Effector CD8-positive, alpha-beta T cell (primary cell): Measurements from ENCODE around the gene PAFAH1B1.
"Not testable (repeated sequence)": the region's sequence is repeated elsewhere in the genome, so short reads cannot be mapped to it uniquely, and the experiment has no call there.

Experiments
- DNase-seq: peaks from one replicate; lab custom pipeline; 2025; lab: John Stamatoyannopoulos, UW
- total RNA-seq, 4 experiments: gene quantifications; one replicate each; lab custom pipeline; 2026; lab: John Stamatoyannopoulos, UW

PAFAH1B1 gene
- total RNA-seq = 210 to 365 (median 295) reads per million in 4 experiments

DNA sequence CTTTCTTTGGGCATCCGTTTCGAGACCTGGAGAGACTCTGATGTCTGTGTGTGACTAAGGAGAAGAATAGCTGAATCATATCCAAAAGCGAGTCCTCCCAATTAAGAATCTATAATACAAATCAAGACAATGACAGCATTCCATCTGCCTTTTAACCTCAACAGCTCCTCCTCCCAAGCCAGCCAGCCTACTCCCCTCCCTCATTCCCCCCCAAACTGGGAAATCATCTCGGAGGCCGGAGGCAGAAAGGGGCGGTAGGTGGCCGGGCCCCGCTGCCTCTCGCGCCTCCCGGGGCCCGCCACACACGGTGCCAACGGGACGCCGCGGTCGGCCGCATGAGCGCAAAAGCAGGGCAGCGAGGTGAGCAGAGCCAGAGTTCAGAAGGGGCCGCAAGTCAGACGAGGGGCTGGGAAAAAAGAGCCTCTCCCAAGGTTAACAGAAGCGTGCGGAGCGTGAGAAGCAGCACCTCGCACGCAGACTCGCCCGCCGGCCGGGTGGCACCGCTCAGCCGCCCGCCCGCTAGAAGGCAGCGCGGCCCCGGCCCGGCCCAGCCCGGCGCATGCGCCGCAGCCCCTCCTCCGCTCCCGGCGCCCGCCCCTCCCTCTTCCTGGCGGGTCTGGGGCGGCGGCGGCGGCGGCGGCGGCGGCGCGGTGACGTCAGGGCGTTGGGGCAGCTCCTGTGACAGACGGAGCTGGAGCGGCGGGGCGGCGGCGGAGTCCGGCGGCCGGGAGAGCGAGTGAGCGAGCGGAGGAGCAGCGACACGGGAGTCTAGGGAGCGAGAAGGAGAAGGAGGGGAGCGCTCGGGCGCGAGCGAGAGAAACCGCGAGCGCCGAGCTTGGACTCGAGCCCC is at the start of gene PAFAH1B1:
Gene PAFAH1B1 (plus strand): TSS at position 684 of the 850 bp plus-strand sequence. CDS start 44,635 bp downstream, outside the sequence.
- DNase-seq = peak; percentile 84

GRCh38 chr17:2545393-2545792 is 48.1 kb upstream of the PAFAH1B1 start:
- no peak for DNase-seq

GRCh38 chr17:2547176-2547575 is 46.3 kb upstream of the PAFAH1B1 start:
- no peak for DNase-seq

DNA sequence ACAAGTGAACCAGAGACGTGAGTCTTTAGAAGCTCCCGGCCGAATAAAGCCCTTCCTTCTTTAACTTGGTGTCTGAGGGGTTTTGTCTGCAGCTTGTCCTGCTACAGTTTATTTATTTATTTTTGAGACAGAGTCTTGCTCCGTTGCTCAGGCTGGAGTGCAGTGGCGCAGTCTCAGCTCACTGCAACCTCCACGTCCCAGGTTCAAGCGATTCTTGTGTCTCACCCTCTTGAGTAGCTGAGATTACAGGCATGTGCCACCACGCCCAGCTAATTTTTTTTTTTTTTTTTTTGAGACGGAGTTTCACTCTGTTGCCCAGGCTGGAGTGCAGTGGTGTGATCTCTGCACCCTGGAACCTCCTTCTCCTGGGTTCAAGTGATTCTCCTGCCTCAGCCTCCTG is 45.4 kb upstream of the PAFAH1B1 start:
- not testable (repeated sequence) for DNase-seq

GRCh38 chr17:2549392-2550211 is 43.9 kb upstream of the PAFAH1B1 start:
- no peak for DNase-seq

DNA sequence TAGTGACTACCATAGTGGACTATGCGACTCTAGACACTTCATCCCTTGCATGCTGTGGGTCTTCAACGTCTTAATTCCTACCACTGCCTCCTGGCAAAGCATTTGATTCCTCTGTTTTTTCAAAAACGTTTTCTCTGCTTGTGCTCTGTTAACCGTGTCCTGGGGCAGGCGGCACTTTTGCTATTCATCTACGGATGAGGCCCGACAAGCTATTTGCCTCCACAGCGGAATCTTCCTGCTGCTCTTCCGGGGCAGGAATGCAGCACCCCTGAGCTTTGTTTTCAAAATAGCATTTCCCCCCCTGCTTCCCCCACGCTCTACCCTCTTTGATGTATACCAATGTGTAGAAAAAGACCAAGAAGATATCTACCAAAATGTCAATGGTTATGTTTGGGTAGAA is 42.0 kb upstream of the PAFAH1B1 start:
- no peak for DNase-seq

- no peak for DNase-seq
Observed at GRCh38 chr17:2551928-2552327, 41.5 kb upstream of the PAFAH1B1 start.

GRCh38 chr17:2560658-2561057 is 32.8 kb upstream of the PAFAH1B1 start:
- no peak for DNase-seq

- no peak for DNase-seq
Observed at GRCh38 chr17:2562162-2562858, 31.1 kb upstream of the PAFAH1B1 start.

- DNase-seq = no peak
Observed at GRCh38 chr17:2563061-2563460, 30.4 kb upstream of the PAFAH1B1 start.

DNA sequence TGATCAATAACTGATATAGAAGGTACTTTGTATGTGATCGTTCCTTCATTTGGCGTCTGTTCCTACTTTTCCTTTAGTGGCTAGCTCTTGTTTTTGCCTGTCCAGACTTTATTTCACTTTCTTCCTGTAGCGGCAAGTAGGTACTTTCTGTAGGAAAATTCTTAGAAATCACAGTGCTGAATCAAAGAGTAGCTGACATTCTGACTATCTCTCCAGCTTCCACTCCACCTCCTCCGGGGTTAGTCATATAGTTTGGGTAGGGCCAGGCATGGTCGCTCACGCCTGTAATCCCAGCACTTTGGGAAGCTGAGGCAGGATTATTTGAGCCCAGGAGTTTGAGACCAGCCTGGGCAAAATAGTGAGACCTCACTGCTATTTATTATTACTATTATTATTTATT is 29.9 kb upstream of the PAFAH1B1 start:
- no peak for DNase-seq

- DNase-seq = no peak
Observed at GRCh38 chr17:2564877-2565276, 28.6 kb upstream of the PAFAH1B1 start.

GRCh38 chr17:2566056-2566455 is 27.4 kb upstream of the PAFAH1B1 start:
- DNase-seq = no peak

- no peak for DNase-seq
Observed at GRCh38 chr17:2571523-2572303, 21.7 kb upstream of the PAFAH1B1 start.

DNA sequence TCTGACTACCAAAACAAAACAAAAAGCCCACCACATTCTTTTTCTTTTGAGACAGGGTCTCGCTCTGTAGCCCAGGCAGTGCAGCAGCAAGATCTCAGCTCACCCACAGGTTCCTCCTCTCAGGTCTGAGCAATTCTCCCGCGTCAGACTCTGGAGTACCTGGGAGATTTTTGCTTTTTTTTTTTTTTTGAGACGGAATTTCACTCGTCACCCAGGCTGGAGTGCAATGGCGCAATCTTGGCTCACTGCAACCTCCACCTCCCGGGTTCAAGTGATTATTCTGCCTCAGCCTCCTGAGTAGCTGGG is 21.2 kb upstream of the PAFAH1B1 start:
- not testable (repeated sequence) for DNase-seq

DNA sequence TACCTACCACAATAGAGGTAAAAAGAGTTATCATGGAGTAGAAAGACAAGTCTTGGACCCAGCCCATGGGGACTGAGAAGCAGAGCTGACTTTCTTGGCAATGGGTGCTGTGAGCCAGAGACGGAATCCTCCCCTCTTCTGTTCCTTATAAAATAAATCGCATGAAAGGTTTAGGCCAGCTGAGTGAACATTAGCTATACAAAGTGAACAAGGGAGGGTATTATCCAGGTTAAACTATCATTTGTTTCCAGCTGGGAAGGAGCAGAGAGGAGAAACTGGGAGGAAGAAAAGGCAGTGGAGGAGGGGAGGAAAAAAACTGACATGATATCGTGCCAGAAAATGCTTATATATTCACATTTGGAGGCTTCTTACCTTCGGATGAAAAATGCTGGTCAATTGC is 13.3 kb upstream of the PAFAH1B1 start:
- DNase-seq = no peak

- DNase-seq = no peak
Observed at GRCh38 chr17:2580661-2581060, 12.8 kb upstream of the PAFAH1B1 start.

DNA sequence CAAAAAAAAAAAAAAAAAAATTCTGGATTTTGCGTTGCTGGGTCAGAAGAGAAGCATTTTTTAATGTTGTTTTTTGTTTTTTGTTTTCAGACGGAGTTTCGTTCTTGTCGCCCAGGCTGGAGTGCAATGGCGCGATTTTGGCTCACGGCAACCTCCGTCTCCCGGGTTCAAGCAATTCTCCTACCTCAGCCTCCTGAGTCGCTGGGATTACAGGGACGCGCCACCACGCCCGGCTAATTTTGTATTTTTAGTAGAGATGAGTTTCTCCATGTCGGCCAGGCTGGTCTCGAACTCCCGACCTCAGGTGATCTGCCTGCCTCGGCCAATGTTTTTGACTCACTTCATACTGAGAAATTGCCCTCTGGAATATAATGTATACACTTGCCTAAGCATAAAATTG is 11.0 kb upstream of the PAFAH1B1 start:
- no peak for DNase-seq

DNA sequence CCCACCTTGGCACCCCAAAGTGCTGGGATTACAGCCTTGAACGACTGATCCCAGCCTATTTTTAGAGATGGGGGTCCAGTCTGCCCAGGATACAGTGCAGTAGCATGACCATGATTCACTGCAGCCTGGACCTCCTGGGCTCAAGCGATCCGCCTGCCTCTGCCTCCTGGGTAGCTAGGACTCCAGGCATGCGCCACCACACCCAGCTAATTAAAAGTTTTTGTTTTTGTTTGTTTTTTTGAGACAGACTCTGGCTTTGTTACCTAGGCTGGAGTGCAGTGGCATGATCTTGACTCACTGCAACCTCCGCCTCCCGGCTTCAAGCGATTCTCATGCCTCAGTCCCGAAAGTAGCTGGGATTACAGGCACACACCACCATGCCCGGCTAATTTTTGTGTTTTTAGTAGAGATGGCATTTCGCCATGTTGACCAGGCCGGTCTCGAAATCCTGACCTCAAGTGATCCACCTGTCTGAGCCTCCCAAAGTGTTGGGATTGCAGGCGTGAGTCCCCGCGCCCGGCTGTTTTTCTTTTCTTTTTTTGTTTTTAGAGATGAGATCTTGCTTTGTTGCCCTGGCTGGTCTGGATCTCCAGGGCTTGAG is 2.3 kb upstream of the PAFAH1B1 start:
- DNase-seq = no peak

GRCh38 chr17:2593821-2594721 is 617 bp downstream of the PAFAH1B1 start:
- peak; percentile 76 for DNase-seq
